GM21619 (cell line): ENCODE data around the gene ARHGEF4.

ENCODE experiments used
- ATAC-seq: cut with Tn5 transposase; IDR thresholded peaks from one replicate; pipeline ENCODE4 v1.9.1; 2021; ENCODE audit not compliant: unreplicated experiment

The ARHGEF4 gene

GRCh38 chr2:130836501-130837174 lies at the start of gene ARHGEF4:
TSS of gene ARHGEF4 (plus strand) at chr2:130836914. CDS start at chr2:130836954, 40 bp downstream.
- ATAC-seq: no peak

DNA sequence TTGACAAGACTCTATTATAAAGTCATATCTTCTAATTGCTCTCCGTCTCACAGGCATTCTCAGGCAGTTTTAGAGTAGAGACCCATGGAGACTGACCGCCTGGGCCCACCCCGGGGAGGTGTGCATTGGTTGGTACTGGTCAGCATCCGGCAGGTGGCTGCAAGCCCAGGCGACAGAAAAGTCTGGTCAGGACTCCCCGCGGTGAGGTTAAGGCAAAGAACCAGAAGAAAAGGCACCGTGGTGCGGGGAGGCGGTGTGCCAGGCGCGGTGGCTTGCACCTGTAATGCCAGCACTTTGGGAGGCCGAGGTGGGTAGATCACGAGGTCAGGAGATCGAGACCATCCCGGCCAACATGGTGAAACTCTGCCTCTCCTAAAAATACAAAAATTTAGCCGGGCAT lies 48.9 kb upstream of the ARHGEF4 start:
- no peak for ATAC-seq

DNA sequence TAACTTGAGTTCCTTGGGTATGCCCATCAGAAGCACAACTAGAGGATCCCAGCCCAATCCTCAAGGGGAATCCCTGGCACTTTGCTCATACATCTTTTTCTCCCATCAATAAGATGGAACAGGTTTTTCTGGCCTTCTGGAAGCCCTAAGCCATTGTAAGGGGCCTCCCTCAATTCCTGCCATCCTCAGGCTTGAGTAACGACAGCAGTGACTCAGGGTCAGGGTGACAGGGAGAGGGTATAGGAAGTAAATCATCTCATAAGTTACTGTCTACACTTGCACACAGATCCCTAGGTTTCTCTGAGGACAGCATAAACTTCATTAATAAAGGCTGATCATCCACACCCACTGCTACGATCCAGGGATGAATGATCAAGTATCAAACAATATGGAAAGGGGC lies 46.4 kb upstream of the ARHGEF4 start:
- no peak for ATAC-seq

- no peak for ATAC-seq
Observed at GRCh38 chr2:130790804-130791616, 45.7 kb upstream of the ARHGEF4 start.

DNA sequence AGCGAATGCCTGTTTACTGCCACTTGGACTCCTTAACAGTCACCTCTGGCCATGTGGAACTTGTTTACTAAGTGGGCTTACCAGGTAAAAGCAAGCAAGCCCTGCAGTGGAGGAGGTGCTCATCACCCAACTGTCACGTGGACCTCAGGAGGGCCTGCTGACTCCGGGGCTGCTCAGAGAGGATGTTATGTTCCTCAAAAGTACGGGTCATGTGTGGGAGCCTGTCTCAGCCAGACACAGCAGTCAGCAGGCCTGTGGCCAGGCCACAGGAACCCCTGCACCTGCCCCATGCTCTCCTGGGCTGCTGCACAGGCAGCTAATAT lies 45.1 kb upstream of the ARHGEF4 start:
- ATAC-seq: no peak

DNA sequence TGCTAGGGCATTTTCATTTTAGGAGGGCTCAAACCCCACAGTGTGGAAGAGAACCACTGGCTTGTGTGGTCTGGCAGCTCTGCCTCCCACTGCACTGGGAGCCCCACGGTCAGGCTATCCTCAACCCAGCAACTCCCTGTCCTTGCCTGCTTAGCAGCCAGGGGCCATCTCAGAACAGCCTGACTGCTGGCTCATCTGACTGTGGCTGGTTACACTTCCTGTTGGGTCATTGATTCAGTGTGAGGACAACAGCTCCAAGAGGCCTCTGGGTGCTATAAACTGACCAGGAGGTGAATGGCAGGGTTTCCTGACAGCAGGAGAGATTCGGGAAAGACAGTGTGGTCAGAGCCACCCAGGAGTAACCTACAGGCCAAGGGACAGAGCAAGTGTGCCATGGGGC lies 41.3 kb upstream of the ARHGEF4 start:
- ATAC-seq: no peak

DNA sequence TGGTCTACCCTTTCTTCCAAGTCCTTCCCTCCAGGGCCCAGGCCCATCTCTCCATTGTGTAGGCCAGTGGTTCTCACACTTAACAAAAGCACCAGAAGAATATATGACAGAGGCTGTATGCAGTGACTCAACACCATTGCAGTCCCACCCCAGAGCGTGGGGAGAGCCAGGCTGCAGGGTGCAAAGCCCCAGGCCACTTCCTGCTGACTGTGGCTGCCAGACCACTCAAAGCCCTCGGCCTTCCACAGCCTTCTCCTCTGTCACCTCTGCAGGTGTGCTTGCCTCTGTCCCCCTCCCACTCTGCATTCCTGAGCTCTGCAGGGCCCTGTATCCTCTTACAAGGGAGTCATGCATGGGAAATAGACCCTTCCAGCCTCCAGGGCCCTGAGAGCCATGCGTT lies 40.4 kb upstream of the ARHGEF4 start:
- no peak for ATAC-seq

- peak; percentile 88 for ATAC-seq
Observed at GRCh38 chr2:130797493-130798435, 39.0 kb upstream of the ARHGEF4 start.

GRCh38 chr2:130798472-130799218 lies 38.1 kb upstream of the ARHGEF4 start:
- no peak for ATAC-seq

- no peak for ATAC-seq
Observed at GRCh38 chr2:130799295-130799694, 37.4 kb upstream of the ARHGEF4 start.

DNA sequence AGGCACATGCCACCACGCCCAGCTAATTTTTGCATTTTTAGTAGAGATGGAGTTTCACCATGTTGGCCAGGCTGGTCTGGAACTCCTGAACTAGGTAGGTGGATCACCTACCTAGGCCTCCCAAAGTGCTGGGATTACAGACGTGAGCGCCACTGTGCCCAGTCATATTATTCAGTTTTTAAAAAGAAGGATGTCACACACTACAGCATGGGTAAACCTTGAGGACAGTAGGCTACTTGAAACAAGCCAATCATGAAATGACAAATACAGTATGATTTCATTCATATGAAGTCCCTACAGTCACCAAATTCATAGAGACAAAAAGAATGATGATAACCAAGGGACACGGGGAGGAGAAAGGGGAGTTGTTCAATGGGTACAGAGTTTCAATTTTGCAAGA lies 31.1 kb upstream of the ARHGEF4 start:
- no peak for ATAC-seq

DNA sequence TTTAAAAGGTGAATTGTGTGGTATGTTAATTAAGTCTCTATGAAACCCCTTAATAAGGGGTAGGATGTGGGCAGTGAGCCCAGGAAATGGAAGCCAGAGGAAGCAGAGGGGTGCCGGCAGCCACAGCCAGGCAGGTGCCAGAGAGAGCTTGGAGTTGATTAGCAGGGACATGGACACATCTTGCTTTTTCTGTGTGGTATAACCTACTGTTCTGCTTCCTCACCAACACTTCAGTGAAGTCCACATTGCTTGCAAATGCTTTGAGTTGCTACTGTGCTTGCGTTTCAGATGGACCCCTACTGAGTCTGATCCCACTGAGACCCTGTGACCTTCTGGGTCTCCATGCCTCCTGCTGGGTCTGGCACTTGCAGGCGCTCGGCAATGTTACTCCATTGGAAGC lies 30.3 kb upstream of the ARHGEF4 start:
- ATAC-seq: no peak

GRCh38 chr2:130807659-130808385 lies 28.9 kb upstream of the ARHGEF4 start:
- ATAC-seq: no peak

GRCh38 chr2:130808482-130809268 lies 28.0 kb upstream of the ARHGEF4 start:
- ATAC-seq: no peak

GRCh38 chr2:130810490-130810889 lies 26.2 kb upstream of the ARHGEF4 start:
- ATAC-seq: no peak

GRCh38 chr2:130813722-130814121 lies 23.0 kb upstream of the ARHGEF4 start:
- no peak for ATAC-seq

- ATAC-seq: no peak
Observed at GRCh38 chr2:130814931-130815680, 21.6 kb upstream of the ARHGEF4 start.

DNA sequence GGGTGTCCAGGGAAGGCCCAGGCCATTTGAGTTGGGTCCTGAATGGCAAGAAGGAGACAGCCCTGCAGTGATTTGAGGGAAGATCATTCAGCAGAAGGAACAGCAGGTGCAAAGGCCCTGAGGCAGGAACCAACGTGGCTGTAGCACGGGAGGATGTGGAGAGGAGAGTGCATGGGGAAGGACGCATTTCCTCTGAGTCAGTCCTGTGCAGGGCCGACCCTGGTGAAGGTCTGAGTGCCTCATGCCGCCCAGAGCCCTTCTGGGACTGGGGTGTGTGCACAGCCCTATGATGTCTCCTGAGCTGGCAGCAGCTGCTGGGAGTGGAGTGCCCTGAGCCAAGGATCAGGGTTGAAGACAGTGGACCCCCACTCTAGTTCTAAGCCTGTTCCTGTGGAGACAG lies 17.9 kb upstream of the ARHGEF4 start:
- ATAC-seq: no peak

- ATAC-seq: no peak
Observed at GRCh38 chr2:130819226-130819607, 17.5 kb upstream of the ARHGEF4 start.
